ENCODE results near the gene PLCH1. TPM values are rescaled to one million over a fixed set of nuclear protein-coding genes. Genes with fewer than 3 reads are reported as not detected.

The PLCH1 gene
- total RNA-seq, 4 donors from 2014 or later, result under 0.01 TPM; not detected in 3

- TF ChIP-seq CTCF (IDR thresholded peaks at IDR 0.05; ENCODE audit: low read depth), result no peak
Observed at GRCh38 chr3:155382396-155383042, 362.4 kb downstream of the PLCH1 start.

- TF ChIP-seq CTCF (IDR thresholded peaks at IDR 0.05; ENCODE audit: low read depth), result no peak
Observed at GRCh38 chr3:155377847-155378246, 367.0 kb downstream of the PLCH1 start.

GRCh38 chr3:155377071-155377470, 367.8 kb downstream of the PLCH1 start:
- TF ChIP-seq CTCF (IDR thresholded peaks at IDR 0.05; ENCODE audit: low read depth), result no peak

GRCh38 chr3:155372281-155372680, 372.6 kb downstream of the PLCH1 start:
- no peak for TF ChIP-seq CTCF (IDR thresholded peaks at IDR 0.05; ENCODE audit: low read depth)

- no peak for TF ChIP-seq CTCF (IDR thresholded peaks at IDR 0.05; ENCODE audit: low read depth)
Observed at GRCh38 chr3:155370764-155371503, 373.9 kb downstream of the PLCH1 start.

- TF ChIP-seq CTCF (IDR thresholded peaks at IDR 0.05; ENCODE audit: low read depth), result no peak
Observed at GRCh38 chr3:155370198-155370597, 374.7 kb downstream of the PLCH1 start.

GRCh38 chr3:155369735-155370134, 375.1 kb downstream of the PLCH1 start:
- TF ChIP-seq CTCF (IDR thresholded peaks at IDR 0.05; ENCODE audit: low read depth), result no peak
